Epithelial cell of proximal tubule (primary cell): ENCODE results near the gene TUBB2A. TPM values are rescaled to one million over a fixed set of nuclear protein-coding genes. Genes with fewer than 3 reads are reported as not detected.

Experiments used
- DNase-seq: peaks from one replicate; pipeline ENCODE4 v3.0.0-alpha.2; 2011; ENCODE audit warnings: low read depth
- H3K4me3 ChIP-seq: 2 replicates; pipeline ENCODE4 v1.5.1; 2011; ENCODE audit warnings: low read depth, mild to moderate bottlenecking, low read length
- total RNA-seq: library from RNA; depleted of rRNA; stranded (reverse); fragments of >200 nt; gene quantifications from 2 replicates; pipeline ENCODE4 v1.2.3, GENCODE V29; 2015
- TF ChIP-seq, protein P1 (sequence below): conservative IDR thresholded peaks from 2 replicates; pipeline ENCODE4 v1.5.1; 2012; ENCODE audit warnings: low read depth, mild to moderate bottlenecking, low read length

Gene TUBB2A
- total RNA-seq, 1 donor from 2014 or later, result 158 TPM

DNA sequence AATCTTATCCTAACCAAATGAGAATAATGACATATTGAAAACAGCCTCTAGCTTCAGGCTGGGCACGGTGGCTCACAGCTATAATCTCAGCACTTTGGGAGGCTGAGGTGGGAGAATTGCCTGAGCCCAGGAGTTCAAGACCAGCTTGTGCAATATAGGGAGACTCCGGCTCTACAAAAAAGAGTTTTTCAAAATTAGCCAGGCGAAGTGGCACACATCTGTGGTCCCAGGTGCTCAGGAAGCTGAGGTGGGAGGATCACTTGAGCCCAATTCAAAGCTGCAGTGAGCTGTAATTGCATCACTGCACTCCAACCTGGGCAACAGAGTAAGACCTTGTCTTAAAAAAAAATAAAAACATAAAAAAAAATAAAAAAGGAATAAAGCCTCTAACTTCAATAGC lies 4.7 kb downstream of the TUBB2A start:
- no peak overlapping the region for H3K4me3 ChIP-seq
- no peak for DNase-seq
- TF ChIP-seq, protein P1, sequence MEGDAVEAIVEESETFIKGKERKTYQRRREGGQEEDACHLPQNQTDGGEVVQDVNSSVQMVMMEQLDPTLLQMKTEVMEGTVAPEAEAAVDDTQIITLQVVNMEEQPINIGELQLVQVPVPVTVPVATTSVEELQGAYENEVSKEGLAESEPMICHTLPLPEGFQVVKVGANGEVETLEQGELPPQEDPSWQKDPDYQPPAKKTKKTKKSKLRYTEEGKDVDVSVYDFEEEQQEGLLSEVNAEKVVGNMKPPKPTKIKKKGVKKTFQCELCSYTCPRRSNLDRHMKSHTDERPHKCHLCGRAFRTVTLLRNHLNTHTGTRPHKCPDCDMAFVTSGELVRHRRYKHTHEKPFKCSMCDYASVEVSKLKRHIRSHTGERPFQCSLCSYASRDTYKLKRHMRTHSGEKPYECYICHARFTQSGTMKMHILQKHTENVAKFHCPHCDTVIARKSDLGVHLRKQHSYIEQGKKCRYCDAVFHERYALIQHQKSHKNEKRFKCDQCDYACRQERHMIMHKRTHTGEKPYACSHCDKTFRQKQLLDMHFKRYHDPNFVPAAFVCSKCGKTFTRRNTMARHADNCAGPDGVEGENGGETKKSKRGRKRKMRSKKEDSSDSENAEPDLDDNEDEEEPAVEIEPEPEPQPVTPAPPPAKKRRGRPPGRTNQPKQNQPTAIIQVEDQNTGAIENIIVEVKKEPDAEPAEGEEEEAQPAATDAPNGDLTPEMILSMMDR, result no peak

DNA sequence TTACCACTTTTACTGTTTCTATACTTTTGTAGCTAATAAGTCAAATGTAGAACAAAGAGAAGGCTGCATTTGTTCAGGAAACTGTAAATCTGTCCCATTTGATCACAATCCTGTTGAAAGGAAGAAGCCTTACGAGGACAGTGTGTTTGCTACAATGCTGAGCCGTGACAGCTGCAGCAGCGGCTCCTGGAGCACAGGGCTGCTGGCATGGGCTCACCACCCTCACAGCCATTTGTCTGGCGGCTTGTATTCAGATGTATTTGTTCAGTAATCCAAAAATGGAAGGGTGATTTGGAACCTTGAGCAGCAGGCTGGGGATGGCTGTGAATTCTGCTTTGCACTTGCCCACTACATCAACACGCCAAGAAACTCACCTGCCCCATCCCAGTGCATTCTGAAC lies 5.7 kb downstream of the TUBB2A start:
- no peak for DNase-seq
- H3K4me3 ChIP-seq, result no peak overlapping the region
- TF ChIP-seq, protein P1, result no peak

DNA sequence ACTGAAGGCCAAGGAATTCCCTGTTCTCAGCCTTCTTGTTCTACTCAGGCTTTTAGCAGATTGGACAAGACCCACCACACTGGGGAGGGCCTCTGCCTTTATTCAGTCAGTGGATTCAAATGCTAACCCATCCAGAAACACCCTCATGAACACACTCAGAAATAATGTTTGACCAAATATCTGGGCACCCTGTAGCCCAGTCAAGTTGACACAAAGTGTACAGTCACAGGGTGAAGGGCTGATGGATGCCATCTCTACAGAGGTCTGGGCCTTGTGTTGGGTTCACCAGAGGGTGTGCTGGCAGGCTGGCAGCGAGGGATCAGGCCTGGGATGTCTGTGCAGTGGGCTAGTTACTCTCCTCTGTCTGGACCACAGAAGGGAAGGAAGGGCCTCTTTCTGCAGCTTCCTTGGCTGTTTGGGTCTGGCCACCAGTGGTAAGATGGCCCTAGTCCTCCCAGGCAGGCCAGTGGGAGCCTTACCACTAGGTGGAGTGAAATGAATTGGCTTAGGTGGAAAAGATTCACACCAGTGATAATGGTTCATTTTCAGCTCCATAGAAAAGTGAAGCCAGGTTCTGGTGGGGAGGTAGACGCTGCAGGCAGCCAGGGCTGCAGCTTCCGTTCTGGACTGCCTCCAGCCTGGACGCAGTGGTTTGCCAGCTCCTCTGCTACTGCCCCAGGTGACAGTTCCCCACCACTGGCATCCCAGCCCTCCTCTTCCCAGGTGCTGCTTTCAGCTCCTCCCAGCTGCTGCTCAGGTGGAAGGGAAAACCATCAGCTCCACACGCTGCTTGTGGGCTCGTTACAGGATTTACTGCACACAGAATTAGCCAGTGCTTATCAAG lies 9.2 kb downstream of the TUBB2A start:
- no peak overlapping the region for H3K4me3 ChIP-seq
- DNase-seq, result no peak
- TF ChIP-seq, protein P1, result peak; percentile 29

DNA sequence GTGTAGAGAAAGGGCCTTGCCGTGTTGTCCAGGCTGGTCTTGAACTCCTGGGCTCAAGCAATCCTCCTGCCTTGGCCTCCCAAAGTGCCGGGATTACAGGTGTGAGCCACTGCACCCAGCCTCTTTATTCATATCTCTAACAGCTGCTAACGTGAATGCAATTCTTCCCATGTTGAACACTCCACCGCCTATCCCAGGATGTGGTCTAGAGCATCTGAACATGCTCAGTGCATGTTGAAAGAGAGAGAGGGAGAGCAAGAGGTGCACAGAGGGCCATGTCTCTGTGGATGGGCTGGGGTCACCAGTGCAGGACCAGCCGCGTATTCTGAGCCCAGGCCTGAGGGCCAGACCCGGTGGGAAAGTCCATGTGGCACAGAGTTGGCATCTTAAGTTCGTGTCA lies 12.8 kb downstream of the TUBB2A start:
- TF ChIP-seq, protein P1, result no peak
- DNase-seq, result no peak
- H3K4me3 ChIP-seq, result no peak overlapping the region

DNA sequence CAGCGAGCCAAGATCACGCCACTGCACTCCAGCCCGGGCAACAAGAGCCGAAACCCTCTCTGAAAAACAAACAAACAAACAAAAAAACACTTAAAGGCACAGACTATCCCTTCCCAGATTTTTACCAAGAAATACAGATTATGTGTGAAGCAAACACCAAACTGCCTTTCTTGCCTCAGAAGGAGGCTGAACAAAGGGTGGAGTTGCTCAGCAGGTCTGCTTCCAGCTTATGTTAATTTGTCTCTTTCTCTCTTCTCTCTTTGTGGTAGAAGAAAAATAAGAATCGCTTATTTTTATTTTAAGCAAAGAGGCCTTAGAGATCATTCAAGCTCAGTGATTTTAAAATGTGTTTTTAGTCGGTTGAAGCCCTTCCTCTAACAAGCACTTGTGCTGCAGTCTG lies 14.2 kb downstream of the TUBB2A start:
- no peak overlapping the region for H3K4me3 ChIP-seq
- TF ChIP-seq, protein P1, result no peak
- no peak for DNase-seq

DNA sequence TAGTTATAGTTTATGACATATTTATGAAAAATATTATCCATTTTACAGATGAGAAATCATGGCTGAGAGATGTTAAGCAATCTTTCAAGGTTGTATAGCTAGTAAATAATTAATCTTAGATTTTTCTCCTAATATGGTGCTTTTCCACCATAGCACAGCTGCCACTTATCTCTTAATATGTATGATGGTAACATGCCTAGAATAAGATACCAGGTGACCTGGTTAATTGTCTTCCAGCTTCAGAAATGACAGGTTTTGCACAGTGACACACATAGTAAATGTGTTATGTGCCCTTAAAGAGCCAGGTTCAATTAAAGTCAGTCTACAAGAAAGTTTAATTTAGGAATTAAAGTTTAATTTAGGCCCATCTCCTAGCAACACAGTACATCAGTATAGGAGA lies 14.8 kb downstream of the TUBB2A start:
- DNase-seq, result no peak
- H3K4me3 ChIP-seq, result no peak overlapping the region
- TF ChIP-seq, protein P1, result no peak

DNA sequence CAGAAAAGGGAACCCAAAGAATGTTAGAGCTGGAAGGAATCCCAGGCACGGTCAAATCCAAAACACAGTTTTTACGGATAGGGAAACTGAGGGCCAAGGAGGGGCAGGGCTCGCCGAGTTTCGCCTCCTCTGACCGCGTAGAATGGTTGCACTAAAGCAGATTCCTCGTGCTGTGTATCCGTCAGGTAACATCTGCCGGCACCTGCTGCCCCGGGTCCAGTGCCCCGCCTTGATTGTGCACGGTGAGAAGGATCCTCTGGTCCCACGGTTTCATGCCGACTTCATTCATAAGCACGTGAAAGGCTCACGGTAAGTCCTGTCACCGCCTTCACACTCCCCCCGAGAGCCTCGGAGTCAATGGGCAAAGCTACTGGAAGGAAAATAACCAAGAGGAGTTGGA lies 17.1 kb downstream of the TUBB2A start:
- TF ChIP-seq, protein P1, result no peak
- no peak overlapping the region for H3K4me3 ChIP-seq
- no peak for DNase-seq
